ENCODE results near the gene PVR.

The PVR gene

DNA sequence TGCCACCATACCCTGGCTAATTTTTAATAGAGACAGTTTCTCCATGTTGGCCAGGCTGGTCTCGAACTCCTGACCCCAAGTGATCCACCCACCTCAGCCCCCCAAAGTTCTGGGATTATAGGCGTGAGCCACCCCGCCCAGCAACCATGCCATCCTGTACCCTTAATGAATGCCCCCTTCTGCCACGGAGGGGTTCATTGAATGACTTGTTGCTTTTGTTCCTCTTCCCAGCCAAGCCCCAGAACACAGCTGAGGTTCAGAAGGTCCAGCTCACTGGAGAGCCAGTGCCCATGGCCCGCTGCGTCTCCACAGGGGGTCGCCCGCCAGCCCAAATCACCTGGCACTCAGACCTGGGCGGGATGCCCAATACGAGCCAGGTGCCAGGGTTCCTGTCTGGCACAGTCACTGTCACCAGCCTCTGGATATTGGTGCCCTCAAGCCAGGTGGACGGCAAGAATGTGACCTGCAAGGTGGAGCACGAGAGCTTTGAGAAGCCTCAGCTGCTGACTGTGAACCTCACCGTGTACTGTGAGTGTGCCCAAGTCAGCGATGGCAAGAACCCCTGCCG lies 6.0 kb downstream of the PVR start:
- TF ChIP-seq, protein P1, sequence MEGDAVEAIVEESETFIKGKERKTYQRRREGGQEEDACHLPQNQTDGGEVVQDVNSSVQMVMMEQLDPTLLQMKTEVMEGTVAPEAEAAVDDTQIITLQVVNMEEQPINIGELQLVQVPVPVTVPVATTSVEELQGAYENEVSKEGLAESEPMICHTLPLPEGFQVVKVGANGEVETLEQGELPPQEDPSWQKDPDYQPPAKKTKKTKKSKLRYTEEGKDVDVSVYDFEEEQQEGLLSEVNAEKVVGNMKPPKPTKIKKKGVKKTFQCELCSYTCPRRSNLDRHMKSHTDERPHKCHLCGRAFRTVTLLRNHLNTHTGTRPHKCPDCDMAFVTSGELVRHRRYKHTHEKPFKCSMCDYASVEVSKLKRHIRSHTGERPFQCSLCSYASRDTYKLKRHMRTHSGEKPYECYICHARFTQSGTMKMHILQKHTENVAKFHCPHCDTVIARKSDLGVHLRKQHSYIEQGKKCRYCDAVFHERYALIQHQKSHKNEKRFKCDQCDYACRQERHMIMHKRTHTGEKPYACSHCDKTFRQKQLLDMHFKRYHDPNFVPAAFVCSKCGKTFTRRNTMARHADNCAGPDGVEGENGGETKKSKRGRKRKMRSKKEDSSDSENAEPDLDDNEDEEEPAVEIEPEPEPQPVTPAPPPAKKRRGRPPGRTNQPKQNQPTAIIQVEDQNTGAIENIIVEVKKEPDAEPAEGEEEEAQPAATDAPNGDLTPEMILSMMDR (IDR thresholded peaks at IDR 0.05; ENCODE audit: unreplicated experiment in 3 of 3) = no peak
- Mint-ChIP-seq H3K9me3 (no peaks in the 10 kb centered on the region), H3K27ac (no peak overlapping the region), H3K4me1 (peaks cover 11% of the 10 kb centered on the region), H3K36me3 (ENCODE audit: low read depth) (peaks cover 32% of the 10 kb centered on the region), H3K4me3 (no peak overlapping the region), H3K27me3 (ENCODE audit: low read depth) (no peaks in the 10 kb centered on the region)

DNA sequence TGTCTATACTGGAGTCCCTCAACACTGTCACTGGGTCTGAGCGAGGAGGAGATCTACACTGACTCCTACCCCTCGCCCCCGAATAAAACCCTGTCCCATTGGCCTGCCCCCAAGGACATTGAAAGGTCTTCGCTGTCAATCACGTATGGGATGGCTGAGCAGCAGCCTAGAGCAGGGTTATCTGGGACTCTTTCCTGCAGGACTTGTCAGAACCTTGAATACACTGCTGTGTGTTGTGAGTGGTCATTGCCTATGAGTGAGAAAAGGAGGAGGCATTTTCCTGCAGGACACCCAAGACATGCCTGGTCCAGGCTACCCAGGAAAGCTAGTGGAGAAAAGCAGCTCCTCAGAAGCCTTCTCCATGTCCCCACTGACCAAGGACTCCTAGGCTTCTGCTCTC lies 9.6 kb downstream of the PVR start:
- Mint-ChIP-seq H3K36me3 (ENCODE audit: low read depth) (peaks cover 60% of the 10 kb centered on the region), H3K27me3 (ENCODE audit: low read depth) (no peaks in the 10 kb centered on the region), H3K4me3 (no peak overlapping the region), H3K9me3 (no peaks in the 10 kb centered on the region), H3K4me1 (peaks cover 5% of the 10 kb centered on the region), H3K27ac (no peak overlapping the region)
- TF ChIP-seq, protein P1 (IDR thresholded peaks at IDR 0.05; ENCODE audit: unreplicated experiment in 3 of 3) = no peak

DNA sequence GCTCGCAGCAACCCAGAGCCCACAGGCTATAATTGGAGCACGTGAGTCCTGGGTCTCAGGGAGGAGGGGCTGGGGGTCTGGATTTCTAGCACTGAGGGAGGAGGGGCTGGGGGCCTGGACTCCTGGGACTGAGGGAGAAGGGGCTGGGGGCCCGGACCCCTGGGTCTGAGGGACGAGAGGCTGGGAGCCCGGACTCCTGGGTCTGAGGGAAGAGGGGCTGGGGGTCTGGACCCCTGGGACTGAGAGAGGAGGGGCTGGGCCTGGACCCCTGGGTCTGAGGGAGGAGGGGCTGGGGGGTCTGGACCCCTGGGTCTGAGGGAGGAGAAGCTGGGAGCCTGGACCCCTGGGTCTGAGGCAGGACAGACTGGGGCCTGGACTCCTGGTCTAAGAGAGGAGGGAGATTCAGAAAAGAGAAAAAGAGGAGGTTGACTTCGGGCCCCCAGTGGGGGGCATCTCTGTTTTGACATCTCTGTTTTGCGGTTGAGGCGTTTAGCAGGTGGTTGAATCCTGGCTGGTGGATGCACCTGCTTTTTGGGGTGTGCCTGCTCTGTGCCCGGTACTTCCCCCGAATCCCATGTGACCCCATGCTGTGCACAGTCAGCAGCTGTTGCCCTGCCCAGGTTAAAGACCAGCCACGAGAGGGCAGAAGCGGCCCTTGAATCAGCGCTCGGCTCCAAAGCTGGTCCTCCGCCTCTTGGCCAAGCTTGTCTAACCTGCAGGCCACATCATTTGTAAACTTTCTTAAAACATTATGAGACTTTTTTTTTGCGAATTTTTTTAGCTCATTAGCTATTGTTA lies 10.5 kb downstream of the PVR start:
- Mint-ChIP-seq H3K4me1 (no peaks in the 10 kb centered on the region), H3K27ac (no peak overlapping the region), H3K4me3 (no peak overlapping the region), H3K9me3 (no peaks in the 10 kb centered on the region), H3K36me3 (ENCODE audit: low read depth) (peaks cover 63% of the 10 kb centered on the region), H3K27me3 (ENCODE audit: low read depth) (no peaks in the 10 kb centered on the region)
- TF ChIP-seq, protein P1 (IDR thresholded peaks at IDR 0.05; ENCODE audit: unreplicated experiment in 3 of 3) = peak; percentile 31 to 55 (median 39)

- no peaks in the 10 kb centered on the region for H3K9me3 Mint-ChIP-seq
- no peaks in the 10 kb centered on the region for H3K27me3 Mint-ChIP-seq (ENCODE audit: low read depth)
- H3K27ac Mint-ChIP-seq = no peak overlapping the region
- TF ChIP-seq, protein P1 (IDR thresholded peaks at IDR 0.05; ENCODE audit: unreplicated experiment in 3 of 3) = peak; percentile 81 to 87 (median 84)
- peaks cover 55% of the 10 kb centered on the region for H3K36me3 Mint-ChIP-seq (ENCODE audit: low read depth)
- H3K4me1 Mint-ChIP-seq = peaks cover 8% of the 10 kb centered on the region
- no peak overlapping the region for H3K4me3 Mint-ChIP-seq
These were observed 13.7 kb downstream of the PVR start for GRCh38 chr19:44657211-44657921.

DNA sequence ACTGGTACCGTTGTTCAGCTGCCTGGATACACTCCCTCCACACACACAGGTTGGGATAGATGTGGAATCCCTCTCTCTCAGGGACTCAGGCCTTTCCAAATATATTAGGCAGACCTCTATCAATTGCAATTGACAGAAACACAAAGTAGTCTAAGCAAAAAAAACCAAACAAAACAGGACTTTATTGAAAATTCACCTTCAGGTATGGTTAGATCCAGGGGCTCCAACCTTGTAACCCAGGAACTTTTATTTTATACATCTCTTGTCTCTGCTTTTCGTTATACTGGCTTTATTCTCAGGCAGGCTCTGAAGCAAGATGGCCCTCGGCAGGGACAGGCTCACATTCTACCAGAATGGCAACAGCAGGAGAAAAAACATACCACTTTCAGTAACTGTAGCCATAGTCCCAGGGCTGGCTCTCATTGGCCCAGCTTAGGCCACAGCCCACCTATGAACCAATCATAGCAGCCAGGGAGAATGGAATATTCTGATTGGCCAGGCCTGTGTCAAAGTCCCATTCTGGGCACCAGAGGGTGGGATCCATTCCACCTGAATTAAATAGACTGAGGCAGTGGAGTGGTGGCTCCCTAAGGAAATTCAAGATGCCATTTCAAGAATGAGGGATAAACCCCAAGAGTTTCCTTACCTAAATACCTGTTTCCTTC lies 14.5 kb downstream of the PVR start:
- H3K9me3 Mint-ChIP-seq = no peaks in the 10 kb centered on the region
- peaks cover 16% of the 10 kb centered on the region for H3K4me1 Mint-ChIP-seq
- no peak overlapping the region for H3K27ac Mint-ChIP-seq
- TF ChIP-seq, protein P1 (IDR thresholded peaks at IDR 0.05; ENCODE audit: unreplicated experiment in 3 of 3) = no peak
- H3K36me3 Mint-ChIP-seq (ENCODE audit: low read depth) = peaks cover 56% of the 10 kb centered on the region
- H3K27me3 Mint-ChIP-seq (ENCODE audit: low read depth) = no peaks in the 10 kb centered on the region
- H3K4me3 Mint-ChIP-seq = no peak overlapping the region

Data from nephron (organoid).